Sigmoid colon (tissue), 4 donors: ENCODE measurements around the gene UBE3C.

ENCODE experiments used
- EP300 ChIP-seq, 4 donors: sonication (generic); formaldehyde crosslinking; IDR thresholded peaks; one replicate each; pipeline ENCODE4 v1.6.1; 2017; ENCODE audit warnings: antibody characterized with exemption in 4 of 4
- POLR2A ChIP-seq, 2 donors: fragments of 450-650 bp; IDR thresholded peaks; one replicate each; pipeline ENCODE4 v1.6.1; 2016; ENCODE audit warnings: antibody characterized with exemption in 2 of 2, mild to moderate bottlenecking in 2 of 2, moderate library complexity in 2 of 2
- POLR2AphosphoS5 ChIP-seq, 4 donors: sonication (generic); formaldehyde crosslinking; IDR thresholded peaks; one replicate each; pipeline ENCODE4 v1.6.1; 2017; ENCODE audit warnings: antibody characterized with exemption in 4 of 4
- TF ChIP-seq, protein P1 (sequence below), 4 experiments: fragments of 450-650 bp in 3 of 4; fragments of 200-600 bp in 1 of 4; IDR thresholded peaks; one replicate each; pipeline ENCODE4 v1.5.1; 2016 to 2019; ENCODE audit warnings: antibody characterized with exemption in 4 of 4, mild to moderate bottlenecking in 3 of 4, moderate library complexity in 2 of 4

DNA sequence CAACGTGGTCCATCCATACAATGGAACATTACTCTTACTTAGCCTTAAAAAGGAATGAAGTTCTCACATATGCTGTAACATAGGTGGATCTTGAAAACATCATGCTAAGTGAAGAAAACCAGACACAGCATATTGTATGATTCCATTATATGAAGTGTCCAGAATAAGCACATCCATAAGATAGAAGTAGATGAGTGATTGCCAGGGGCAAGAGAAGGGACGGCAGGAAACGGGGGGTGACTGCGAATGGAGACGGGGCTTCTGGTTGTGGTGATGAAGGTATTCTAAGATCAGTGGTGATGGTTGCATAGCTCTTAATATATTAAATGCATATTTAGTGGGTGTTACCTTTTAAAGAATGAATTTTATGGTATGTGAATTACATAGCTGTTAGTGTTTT is 29.8 kb downstream of the UBE3C start:
- TF ChIP-seq, protein P1, sequence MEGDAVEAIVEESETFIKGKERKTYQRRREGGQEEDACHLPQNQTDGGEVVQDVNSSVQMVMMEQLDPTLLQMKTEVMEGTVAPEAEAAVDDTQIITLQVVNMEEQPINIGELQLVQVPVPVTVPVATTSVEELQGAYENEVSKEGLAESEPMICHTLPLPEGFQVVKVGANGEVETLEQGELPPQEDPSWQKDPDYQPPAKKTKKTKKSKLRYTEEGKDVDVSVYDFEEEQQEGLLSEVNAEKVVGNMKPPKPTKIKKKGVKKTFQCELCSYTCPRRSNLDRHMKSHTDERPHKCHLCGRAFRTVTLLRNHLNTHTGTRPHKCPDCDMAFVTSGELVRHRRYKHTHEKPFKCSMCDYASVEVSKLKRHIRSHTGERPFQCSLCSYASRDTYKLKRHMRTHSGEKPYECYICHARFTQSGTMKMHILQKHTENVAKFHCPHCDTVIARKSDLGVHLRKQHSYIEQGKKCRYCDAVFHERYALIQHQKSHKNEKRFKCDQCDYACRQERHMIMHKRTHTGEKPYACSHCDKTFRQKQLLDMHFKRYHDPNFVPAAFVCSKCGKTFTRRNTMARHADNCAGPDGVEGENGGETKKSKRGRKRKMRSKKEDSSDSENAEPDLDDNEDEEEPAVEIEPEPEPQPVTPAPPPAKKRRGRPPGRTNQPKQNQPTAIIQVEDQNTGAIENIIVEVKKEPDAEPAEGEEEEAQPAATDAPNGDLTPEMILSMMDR (IDR thresholded peaks at IDR 0.05), result no peak
- TF ChIP-seq POLR2AphosphoS5 (IDR thresholded peaks at IDR 0.05) (no peak), POLR2A (IDR thresholded peaks at IDR 0.05) (no peak), EP300 (IDR thresholded peaks at IDR 0.05) (no peak)
